T-helper 2 cell treated with Interferon-gamma antibody and Interleukin-4, amounts not matched to agents 100 ng/mL and 5 ng/mL, for 36 hours (primary cell): ENCODE measurements around the gene CYSRT1. TPM values are rescaled to one million over a fixed set of nuclear protein-coding genes. Genes with fewer than 3 reads are reported as not detected.

Source experiments
- intact Hi-C: fragments of 100-400 bp; cut with micrococcal nuclease; formaldehyde crosslinking; loops from one replicate; pipeline ENCODE4 v1.15.1; 2023
- total RNA-seq: library from RNA; stranded (reverse); gene quantifications from 2 replicates; pipeline ENCODE4 v1.2.3, GENCODE V29; 2022

Gene CYSRT1
- total RNA-seq, 1 donor from 2014 or later = 0.27 TPM

DNA sequence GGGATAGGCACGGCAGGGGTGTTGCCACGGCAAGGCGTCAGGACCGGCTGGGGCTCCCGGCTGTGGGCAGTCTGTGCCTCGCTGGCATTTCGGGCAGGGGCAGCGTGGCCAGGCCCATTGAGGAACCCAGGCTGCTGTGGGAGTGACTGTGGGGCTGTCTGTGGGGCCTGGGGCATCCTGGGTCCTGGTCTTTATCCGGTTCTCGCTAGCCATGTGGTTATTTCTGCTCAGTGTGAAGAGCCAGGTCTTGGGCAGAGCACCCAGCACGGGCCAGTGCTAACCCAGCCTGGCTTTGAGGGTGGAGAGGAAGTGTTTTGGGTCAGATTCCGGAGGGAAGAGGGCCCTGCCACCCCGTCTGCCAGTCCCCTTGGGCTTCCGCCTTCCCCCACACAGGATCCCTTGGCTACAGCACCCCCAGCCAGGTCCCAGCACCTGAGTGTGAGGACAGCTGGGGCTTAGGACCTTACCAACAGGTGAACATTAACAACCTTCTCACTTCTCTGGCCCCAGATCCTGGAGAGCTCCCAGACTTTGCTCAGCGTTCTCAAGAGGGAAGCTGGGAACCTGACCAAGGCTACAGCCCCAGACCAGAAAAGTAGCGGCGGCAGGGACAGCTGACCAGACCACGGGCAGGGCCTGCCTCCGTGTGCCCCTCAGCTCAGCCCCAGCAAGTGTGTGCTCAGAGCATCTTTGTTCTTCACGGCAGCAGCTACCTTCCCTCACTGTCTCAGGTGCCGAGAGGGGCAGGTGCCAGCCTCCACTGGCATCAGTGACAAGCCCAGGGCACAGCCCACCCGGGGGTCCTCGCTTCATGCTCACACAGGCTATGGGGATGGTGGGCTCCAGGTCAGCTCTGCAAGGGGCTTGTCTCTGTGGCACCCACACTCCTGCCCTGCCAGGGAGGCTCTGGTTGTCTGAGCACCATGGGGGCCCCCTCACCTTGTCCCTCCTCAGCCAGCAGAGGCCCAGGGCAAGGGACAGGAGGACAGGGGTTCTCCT, 35.4 kb upstream of the CYSRT1 start:
- intact Hi-C loops = loop anchor here (2.0 to 5.0 kb wide), 2 partner anchors 51 to 62 kb away; partner anchors contain the start of gene TUBB4B

DNA sequence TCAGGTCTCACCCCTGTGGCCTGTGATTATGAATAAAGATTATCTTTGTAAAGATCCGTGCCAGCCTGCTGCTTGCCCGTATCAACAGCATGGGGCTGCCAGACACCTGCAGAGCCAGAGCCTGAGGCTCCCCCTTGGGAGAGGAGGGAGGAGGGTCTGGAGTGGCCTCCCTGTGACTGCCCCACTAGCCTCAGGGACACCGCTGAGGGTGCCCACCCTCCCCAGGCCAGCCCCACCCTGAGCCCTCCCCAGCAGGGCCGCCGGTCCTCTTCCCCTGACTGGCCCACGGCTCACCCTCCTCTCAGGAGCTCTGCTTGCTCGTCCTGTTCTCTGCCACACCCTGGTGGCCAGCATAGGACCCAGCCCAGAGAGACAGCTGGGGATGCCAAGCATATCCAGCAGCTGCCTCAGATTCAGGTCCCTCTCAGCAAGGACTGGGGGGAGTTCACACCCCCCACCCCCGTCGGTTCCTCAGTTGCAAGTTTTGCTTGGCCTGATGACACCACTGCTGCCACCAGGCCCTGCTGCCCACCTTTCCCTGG, 34.6 kb upstream of the CYSRT1 start:
- intact Hi-C loops = no loop called here

DNA sequence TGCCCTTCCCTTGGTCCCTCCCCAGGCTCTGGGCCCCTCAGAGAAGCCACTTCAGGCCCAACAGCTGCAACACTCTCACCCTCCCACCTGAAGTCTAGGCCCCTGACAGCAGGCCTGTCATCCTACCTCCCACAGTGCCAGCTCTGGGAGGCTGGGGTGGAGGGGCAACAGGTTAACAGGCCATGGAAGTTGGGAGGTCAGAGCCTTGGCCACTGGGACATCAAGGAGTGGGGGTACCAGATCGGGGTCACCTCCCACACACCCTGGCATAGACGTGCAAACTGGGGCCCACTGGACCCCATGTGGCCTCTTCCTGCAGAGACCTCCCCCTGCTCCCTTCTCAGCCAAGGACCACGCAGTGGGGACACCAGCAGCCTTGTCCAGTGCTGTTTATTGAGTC, 33.7 kb upstream of the CYSRT1 start:
- intact Hi-C loops = no loop called here

DNA sequence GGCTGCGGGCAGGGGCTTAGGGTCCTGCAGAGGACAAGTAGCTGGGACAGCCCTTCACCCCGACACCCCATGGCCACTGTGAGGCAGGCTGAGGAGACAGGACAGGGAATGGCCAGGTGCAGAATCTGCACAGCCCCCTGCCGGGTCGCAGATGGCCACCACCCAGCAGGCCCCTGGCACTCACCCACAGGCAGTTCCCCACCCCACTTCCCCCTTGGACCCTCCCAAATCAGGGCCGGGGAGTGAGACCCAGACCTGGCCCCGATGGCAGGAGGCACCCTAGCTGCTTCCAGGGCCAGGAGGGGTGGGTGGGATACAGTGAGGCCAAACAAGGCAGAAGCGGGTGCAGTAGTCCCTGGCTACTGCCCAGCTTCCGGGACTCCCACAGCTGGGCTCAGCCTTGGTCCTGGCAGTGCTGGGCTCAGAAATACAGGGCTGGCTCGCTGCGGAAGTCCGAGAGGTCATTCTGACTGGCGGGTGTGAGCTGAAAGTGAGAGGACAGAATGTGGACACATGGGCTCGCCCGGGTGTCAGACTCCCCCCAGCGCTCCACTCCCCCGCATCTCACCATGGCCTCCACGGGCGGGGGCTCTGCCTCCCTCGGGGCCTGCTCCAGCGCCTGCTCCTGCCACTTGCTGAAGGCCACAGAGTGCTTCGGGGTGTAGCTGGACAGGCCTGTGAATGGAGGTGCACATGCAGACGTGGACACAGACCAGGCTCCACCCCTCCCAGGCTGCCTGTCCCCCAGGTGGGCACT, 33.1 kb upstream of the CYSRT1 start:
- intact Hi-C loops = no loop called here

DNA sequence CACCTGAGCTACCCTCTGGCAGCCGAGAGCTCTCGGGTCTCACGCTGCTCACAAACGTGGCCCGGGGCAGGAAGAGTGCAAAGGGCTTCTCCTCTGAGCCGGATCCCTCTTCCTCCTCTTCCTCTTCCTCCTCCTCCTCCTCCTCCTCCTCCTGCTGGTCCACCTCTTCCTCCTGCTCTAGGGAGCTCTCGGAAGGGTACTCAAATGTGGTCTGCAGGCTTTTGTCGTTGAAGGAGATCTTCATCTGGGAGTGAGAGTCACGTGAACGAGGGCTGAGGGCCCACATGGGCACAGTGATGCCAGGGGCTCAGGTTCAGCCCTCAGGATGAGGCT, 32.6 kb upstream of the CYSRT1 start:
- intact Hi-C loops = no loop called here

DNA sequence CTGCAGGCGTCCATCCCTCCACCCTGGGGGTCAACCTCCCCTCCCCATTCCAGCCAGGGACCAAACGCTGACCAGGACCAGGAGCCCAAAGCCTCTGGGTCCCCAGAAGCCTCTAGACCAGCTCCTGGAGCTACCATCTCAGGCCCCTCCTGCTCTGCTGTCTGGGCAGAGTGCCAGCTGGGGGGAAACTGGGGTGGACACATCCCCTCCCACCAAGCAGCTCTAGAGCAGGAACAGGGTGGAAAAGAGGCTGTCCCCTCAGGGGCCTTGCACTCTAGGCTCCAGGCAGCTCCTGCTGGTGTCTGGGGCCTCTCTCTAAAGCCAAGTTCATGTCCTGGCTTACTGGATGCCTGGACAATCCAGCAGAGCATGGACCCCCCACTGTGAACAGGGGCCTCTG, 32.1 kb upstream of the CYSRT1 start:
- intact Hi-C loops = no loop called here

DNA sequence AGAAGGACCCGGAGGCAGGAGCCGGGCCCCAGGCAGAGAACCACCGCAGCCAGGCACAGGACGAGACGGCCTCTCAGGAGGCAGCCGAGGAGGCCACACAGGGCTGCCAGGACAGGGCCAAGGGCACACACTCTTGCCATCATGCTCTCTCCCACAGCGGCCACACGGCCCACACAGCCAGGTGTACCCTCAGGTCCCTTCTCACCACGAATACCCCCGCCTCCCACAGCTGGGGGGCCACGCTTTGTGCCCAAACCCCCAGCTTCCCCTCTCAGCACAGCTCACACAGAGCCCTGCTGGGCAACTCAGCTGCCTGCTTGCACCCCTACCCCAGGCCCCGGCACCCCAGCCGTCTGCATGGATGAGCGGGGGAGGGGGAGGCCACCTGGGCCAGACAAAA, 31.2 kb upstream of the CYSRT1 start:
- intact Hi-C loops = no loop called here

DNA sequence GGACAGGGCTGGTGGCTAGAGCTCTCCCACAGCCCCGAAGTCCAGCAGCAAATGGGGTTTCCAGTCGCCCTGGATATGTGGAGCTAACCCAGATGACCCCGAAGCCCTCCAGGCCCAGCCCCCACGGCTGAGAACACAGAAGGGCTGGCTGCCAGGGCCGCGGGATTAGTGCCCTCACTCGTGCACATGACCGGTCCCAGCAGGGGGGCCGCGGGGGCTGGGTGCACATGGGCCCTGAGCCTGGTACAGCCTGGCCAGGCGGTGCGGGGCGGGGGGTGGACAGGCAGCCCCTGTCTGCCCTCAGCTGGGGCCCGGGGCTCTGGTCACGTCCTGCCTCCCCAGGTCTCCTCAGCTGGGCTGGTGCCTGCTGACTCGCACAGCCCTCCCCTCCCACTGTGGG, 30.6 kb upstream of the CYSRT1 start:
- intact Hi-C loops = no loop called here

DNA sequence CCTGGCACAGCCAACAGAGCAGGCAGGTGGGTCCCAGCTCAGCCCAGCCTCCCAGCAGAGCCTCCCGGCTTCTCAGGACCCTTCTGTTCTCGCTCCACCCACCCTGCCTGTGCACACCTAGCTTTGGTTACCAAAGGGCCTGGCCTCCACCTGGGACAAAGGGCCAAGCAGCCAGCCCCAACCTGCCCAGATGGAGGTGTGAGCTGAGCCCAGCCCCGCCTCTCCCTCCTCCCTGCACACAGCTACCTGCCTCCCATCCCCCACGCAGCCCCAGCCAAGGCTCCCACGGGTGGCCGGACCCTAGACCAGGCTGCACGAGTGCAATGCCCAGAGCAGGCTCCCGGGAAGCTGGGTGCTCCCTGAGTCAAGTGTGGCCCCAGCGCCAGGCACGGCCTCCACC, 30.1 kb upstream of the CYSRT1 start:
- intact Hi-C loops = no loop called here

DNA sequence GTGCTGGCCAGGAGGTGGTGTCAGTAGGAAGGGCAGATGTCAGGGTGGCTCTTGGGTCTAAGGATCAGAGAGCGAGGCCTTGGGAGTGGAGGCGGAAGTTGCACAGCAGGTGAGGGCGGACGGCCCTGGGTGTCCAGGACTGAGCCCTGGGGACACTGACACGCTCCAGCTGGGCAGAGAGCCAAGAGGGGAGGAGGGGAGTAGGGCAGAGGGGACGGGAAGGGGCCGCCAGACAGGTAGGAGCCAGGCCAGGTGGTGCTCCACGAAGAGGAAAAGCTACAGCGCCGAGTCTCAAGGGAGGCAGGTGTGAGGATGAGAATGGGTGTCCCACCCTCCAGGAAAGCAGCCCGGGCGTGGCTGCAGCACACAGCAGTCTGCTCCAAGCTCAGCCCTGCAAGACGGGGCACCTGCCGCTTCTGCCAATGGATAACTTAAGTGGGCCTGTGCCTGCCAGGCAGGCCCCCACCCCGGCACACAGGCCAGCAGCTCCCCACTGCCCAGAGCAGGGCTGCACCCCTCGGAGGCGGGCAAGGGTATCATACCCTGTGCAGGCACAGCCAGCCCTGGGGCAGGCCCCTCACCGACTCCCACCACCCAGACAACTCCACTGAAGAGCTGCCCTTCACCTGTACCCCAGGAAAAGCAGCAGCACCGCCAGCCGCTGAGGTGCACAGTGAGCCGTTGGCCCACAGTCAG, 29.3 kb upstream of the CYSRT1 start:
- intact Hi-C loops = no loop called here

DNA sequence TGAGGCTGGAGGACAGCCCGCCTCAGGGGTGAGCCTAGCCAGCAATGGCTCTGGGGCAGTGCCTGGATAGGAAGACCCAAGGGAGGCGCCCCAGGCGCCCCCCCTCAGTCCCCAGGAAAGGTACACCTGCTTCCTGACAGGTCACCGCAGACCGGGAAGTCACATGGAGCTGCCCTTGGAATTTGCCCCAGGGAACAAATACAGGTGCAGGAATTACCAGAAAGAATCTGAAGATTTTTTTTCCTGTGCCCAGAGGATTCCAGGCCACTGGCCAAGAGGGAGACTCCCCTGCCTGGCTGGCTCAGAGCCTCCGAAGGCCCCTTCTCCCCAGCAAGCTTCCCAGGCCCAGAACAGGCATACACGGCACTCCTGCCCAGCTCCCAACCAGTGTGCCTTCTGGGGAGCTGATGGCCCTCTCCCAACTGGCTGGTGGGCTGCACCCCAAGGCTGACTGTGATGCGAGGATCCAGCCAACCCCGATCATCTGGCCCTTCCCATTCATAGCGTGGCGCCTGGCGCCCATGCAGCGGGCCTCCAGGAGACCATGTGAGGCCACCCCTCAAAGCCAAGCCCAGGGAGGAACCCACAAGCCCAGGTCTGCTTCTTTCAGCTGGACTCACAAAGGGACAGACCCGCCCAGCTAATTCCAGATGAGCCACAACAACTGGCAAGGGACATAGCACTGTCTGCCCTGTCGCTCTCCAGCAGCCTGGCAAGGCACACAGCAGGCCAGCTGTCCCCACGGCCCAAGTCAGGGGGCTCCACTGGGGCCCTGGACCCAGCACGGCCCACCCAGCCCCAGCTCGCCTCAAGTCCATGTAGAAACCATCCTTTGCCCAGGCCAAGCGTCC, 26.7 kb upstream of the CYSRT1 start:
- intact Hi-C loops = no loop called here

DNA sequence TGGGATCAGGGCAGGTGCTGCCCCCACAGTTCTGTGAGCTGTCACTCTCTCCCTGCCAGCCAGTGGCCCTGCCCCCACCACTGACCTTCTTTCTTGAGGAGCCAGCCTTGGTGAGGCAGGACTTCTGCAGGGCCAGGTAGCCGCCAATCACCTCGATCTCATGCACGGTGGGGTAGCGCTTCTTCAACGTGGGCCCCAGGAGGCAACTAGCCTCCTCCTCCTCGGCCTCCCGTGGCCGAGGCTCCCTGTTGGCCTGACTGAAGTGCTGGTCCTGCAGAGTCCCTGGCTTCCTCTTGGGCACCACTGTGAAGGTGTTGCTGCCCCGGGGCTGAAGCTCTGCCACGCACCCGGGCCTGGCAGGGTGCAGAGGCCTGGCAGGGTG, 26.1 kb upstream of the CYSRT1 start:
- intact Hi-C loops = no loop called here

DNA sequence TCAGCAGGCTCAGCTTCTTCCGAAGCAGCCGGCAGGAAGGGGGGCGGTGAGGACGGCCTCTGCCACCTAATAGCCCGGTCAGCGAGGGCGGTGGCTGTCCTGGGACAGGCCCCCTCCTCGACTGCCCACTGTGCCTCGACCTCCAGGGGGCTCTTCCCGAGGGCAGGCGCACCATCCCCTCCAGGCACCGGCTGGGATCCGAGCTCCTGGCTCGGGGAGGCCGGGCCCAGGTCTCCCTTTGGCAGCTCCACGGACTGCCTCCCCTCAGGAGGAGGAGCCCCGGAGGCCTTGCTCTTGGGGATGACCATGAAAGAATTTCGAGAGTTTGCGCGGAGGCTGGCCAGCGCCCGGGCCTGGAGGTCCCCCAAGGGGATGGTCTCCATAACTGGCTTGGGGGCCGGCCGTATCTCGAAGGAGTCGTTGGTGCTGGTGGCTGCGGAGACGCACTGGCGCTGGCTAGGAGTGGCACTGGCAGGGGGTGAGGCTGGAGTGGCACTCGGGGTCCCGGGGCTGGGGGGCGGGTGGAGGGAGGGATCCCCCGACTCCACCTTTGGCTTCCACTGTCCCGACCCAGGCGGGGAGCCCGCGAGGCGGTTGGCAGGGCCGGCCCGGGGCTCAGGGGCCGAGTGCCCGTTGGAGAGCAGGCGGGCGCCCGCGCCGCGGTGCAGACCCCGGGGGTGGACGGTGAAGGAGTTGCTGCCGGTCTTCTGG, 25.4 kb upstream of the CYSRT1 start:
- intact Hi-C loops = loop anchor here (1.0 to 2.0 kb wide), 2 partner anchors 24 to 49 kb away; no protein-coding TSS in a partner anchor

DNA sequence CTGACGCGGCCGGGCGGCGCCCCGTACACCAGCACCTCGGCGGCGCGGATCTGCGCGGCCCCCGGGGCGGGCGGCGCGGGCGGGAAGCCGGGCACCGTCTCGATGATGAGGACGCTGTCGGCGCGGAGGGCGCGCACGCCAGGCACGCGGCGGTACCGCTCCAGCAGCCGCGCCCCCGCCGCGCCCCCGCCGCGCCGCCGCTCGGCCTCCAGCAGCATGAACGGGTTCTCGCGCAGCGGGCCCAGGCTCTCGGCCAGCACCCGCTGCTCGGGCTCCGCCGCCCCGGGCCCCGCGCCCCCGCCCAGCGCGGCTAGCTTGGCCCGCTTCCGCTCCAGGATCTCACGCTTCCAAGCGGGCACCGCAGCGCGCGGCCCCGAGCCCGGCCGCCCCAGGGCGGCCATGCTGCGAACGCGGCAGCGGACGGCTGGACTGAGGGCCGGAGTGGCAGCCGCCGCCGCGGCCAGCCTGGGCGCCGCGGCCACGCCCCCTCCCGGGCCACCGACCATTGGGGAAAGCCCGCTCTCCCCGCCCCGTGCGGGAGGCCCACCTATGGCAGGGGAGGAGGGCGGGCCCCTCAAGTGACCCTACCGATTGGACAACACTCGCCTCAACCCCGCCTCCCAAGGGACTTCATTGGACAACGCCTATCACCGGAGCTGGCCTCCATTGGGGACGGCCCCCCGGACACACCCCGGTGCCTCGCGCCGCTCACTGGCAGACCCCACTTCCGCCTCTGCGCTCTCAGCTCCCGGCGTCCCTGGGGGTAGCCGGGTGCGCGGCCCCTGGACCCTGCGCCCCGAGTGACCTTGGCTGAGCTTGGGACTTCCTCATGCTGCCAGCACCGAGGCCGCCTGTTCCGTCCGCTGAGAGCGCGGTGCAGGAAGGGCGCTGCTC, 24.4 kb upstream of the CYSRT1 start, which contains the start of gene TPRN:
Gene TPRN, minus strand, starts transcription at position 431 of the 894 bp plus-strand sequence. Its CDS starts 30 bp downstream, at position 401.
- intact Hi-C loops = loop anchor here (1.0 to 2.0 kb wide), 2 partner anchors 23 to 50 kb away; no protein-coding TSS in a partner anchor

DNA sequence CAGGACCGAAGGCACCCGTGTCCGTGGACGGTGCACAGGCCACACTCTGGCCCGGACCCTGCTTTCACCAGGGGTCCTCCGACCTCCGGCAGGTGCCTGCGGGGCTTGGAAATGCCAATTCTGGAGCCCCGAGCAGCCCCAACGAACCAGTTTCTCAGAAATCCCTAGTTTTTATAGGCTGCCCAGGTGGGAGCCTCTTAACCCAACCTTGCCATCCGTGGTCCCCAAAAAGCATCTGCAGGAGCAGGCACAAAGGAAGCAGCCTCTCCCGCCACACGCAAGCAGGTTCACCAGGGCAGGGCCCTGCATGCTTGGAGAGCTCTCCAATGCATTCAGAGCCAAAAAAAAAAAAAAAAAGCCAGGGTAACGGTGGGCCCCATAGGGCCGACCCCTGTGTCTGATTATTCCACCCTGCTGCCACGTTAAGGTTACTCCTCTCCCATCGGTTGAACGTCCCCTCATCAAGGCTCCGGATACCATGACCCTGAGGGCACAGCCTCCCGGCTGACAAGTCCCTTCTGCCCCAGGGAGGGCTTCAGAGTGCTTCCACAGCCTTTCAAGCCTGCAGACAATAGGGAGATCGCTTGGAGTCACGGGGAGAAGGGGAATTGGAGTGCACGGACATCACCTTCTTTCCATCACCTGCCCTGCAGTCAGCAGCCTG, 23.6 kb upstream of the CYSRT1 start:
- intact Hi-C loops = loop anchor here (2.0 kb wide), 1 partner anchor 51 kb away; no protein-coding TSS in a partner anchor

DNA sequence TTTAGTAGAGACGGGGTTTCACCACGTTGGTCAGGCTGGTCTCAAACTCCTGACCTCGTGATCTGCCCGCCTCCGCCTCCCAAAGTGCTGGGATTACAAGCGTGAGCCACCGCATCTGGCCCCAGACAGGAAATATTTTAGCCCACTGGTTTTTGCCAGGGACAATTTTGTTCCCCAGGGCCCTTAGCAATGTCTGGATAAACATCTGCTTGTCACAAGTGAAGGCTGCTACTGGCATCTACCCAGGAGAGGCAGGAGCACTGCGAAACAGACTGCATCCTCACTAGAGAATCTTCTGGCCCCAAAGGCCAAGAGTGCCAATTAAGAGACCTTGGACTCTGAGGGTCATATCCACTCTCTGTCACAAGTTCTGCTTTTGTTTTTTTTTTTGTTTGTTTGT, 22.0 kb upstream of the CYSRT1 start:
- intact Hi-C loops = no loop called here

DNA sequence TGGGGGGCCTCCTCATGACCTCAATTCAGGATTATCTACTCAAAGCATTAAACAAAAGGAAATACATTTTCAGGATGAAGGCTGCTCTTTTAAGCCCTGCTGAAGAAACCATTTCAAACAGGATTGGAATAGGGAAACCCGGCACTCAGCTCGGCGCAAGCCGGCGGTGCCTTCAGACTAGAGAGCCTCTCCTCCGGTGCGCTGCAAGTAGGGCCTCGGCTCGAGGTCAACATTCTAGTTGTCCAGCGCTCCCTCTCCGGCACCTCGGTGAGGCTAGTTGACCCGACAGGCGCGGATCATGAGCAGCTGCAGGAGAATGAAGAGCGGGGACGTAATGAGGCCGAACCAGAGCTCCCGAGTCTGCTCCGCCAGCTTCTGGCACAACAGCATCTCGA, 20.2 kb upstream of the CYSRT1 start:
- intact Hi-C loops = loop anchor here (1.0 to 5.0 kb wide), 4 partner anchors 16 to 77 kb away; partner anchors contain the start of genes ANAPC2, SSNA1 and TUBB4B
